ENCODE data around the gene SRPRB. TPM values are rescaled to one million over a fixed set of nuclear protein-coding genes. Genes with fewer than 3 reads are reported as not detected.

The SRPRB gene
- polyA plus RNA-seq, 1 donor, result 55.9 TPM

DNA sequence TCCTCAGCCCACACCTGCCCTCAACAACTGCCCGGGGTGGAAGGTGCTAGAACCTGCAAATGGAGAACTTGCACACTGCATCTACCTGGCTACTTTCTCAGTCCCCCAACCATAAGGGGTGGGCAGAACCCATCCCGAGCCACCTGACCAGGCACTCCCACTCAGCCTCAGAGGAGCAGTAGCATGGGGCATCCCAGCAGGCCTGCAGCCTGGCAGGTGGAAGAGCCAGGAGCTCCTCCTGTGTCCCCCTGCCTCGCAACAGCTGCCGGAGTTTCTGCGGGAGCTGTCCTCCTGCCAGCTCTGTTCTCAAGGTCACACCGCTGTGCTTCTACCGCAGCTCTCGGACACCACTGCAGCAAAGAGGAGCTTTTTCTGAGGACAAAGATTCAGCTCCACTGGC, 62.6 kb downstream of the SRPRB start:
- H3K4me1 ChIP-seq (ENCODE audit: control insufficient read depth, insufficient read depth, low read length), result no peaks in the 10 kb centered on the region
- no peak overlapping the region for H3K4me3 ChIP-seq (ENCODE audit: low read length)
- no CpG with 5 or more reads among the region's 8 CpGs for WGBS (ENCODE audit: insufficient coverage, low lambda C conversion rate)
- no peaks in the 10 kb centered on the region for H3K36me3 ChIP-seq (ENCODE audit: control insufficient read depth, insufficient read depth, low read length)
- no peak overlapping the region for H3K27ac ChIP-seq (ENCODE audit: low read length)
- H3K27me3 ChIP-seq (ENCODE audit: control insufficient read depth, insufficient read depth, low read length), result peaks cover 5% of the 10 kb centered on the region
- H3K9me3 ChIP-seq (ENCODE audit: control insufficient read depth, low read depth, low read length), result no peaks in the 10 kb centered on the region
- DNase-seq, result no peak

DNA sequence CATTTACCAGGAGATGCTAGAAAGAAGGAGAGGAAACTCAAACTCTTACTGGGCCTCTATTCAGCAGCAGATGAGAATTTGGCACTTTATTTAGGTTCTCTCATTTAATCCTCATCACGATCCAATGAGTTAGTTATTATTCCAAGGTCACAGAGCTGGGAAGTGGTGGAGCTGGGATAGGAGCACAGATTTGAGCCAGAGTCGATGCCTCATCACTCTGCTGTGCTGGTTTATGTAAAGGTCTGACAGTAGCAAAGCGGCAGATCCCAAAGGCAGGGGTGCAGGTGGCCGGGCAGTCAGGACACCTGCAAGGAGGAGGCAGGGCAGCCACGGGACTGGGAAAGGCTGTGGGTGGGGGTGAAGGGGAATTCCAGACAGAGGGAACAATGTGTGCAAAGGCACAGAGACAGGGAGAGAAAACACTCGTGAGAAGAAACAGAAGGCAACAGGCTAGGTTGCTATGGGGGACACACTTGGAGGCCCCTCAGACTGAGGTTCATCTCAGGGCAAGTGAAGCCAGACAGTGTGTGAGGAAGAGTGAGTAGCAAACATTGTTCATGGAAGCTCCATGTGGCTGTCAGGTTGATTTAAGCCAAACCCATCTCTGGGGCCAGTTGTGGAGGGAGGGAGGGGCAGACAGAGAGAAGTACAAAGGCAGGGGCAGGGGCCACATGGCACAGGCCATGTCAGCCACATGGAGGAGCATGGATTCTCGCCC, 63.3 kb downstream of the SRPRB start:
- WGBS (ENCODE audit: insufficient coverage, low lambda C conversion rate), result no CpG with 5 or more reads among the region's 7 CpGs
- DNase-seq, result no peak
- no peaks in the 10 kb centered on the region for H3K9me3 ChIP-seq (ENCODE audit: control insufficient read depth, low read depth, low read length)
- H3K27me3 ChIP-seq (ENCODE audit: control insufficient read depth, insufficient read depth, low read length), result peaks cover 5% of the 10 kb centered on the region
- no peaks in the 10 kb centered on the region for H3K4me1 ChIP-seq (ENCODE audit: control insufficient read depth, insufficient read depth, low read length)
- no peak overlapping the region for H3K4me3 ChIP-seq (ENCODE audit: low read length)
- no peaks in the 10 kb centered on the region for H3K36me3 ChIP-seq (ENCODE audit: control insufficient read depth, insufficient read depth, low read length)
- no peak overlapping the region for H3K27ac ChIP-seq (ENCODE audit: low read length)

GRCh38 chr3:133869586-133869985, 64.0 kb downstream of the SRPRB start:
- no peak for DNase-seq
- WGBS (ENCODE audit: insufficient coverage, low lambda C conversion rate), result no CpG with 5 or more reads among the region's 6 CpGs
- H3K27ac ChIP-seq (ENCODE audit: low read length), result no peak overlapping the region

GRCh38 chr3:133870822-133871221, 65.2 kb downstream of the SRPRB start:
- Histone ChIP-seq H3K4me3 (ENCODE audit: low read length) (no peak overlapping the region), H3K4me1 (ENCODE audit: control insufficient read depth, insufficient read depth, low read length) (no peaks in the 10 kb centered on the region), H3K36me3 (ENCODE audit: control insufficient read depth, insufficient read depth, low read length) (no peaks in the 10 kb centered on the region), H3K27me3 (ENCODE audit: control insufficient read depth, insufficient read depth, low read length) (peaks cover 5% of the 10 kb centered on the region), H3K27ac (ENCODE audit: low read length) (no peak overlapping the region), H3K9me3 (ENCODE audit: control insufficient read depth, low read depth, low read length) (no peaks in the 10 kb centered on the region)
- DNase-seq, result no peak

More at GRCh38 chr3:133869586-133869985, 64.0 kb downstream of the SRPRB start:
- H3K9me3 ChIP-seq (ENCODE audit: control insufficient read depth, low read depth, low read length), result no peaks in the 10 kb centered on the region
- H3K27me3 ChIP-seq (ENCODE audit: control insufficient read depth, insufficient read depth, low read length), result peaks cover 5% of the 10 kb centered on the region
- H3K4me1 ChIP-seq (ENCODE audit: control insufficient read depth, insufficient read depth, low read length), result no peaks in the 10 kb centered on the region
- H3K4me3 ChIP-seq (ENCODE audit: low read length), result no peak overlapping the region
- H3K36me3 ChIP-seq (ENCODE audit: control insufficient read depth, insufficient read depth, low read length), result no peaks in the 10 kb centered on the region

Other genes with a start within 250 kb of the SRPRB start
- gene CDV3, start 232.1 kb upstream of the SRPRB start, polyA plus RNA-seq, result 117 TPM
- 35.6 TPM for gene TOPBP1, start 143.9 kb upstream of the SRPRB start, polyA plus RNA-seq
- 22.5 TPM for gene TF, start 59.4 kb upstream of the SRPRB start, polyA plus RNA-seq
- gene RAB6B, start 90.1 kb downstream of the SRPRB start, polyA plus RNA-seq, result 8.8 TPM
- 8.2 TPM for gene SLCO2A1, start 224.1 kb downstream of the SRPRB start, polyA plus RNA-seq

All from large intestine (tissue), 3 donors.